Activated CD8-positive, alpha-beta memory T cell treated with anti-CD3 and anti-CD28 coated beads, Interleukin-2, amount 50 U/mL, for 4 hours (primary cell): Measurements from ENCODE around the gene MRAP.
"Not testable (repeated sequence)": the region's sequence is repeated elsewhere in the genome, so short reads cannot be mapped to it uniquely, and the experiment has no call there.

Experiments used
- DNase-seq: peaks from one replicate; pipeline ENCODE4 v3.0.0-alpha.2; 2020

Gene MRAP

DNA sequence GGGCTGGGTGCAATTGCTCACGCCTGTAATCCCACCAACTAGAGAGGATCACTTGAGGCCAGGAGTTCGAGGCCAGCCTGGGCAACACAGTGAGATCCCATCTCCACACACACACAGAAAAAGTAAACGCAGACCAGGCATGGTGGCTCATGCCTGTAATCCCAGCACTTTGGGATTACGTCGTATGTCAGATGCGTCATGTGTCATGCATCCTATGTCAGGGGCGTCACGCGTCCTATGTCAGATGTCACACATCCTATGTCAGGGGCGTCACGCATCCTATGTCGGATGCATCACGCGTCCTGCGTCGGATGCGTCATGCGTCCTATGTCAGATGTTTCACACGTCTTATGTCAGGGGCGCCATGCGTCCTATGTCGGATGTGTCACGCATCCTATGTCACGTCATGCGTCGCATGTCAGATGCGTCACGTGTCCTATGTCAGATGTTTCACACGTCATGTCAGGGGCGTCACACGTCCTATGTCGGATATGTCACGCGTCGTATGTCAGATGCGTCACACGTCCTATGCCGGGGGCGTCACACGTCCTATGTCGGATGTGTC lies 1.5 kb downstream of the MRAP start:
- DNase-seq, result no peak

DNA sequence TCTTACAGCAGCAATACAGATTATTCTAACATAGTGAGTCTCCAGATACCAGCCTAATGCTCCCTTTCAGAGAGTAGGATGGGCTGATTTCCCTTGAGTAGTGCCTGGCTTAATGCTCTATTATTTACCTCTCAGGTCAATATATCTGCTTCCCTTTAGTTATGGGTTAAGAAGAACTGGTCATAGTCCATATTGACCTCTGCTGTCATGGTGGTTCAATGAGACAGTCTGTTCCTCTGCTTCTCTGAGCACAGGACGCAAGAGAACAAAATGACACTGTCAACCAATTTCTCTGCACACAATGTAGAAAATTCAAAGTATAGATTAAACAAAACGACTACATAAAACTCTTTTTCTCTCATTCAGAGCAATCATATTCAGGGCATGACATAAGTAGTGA lies 2.9 kb downstream of the MRAP start:
- DNase-seq, result no peak

DNA sequence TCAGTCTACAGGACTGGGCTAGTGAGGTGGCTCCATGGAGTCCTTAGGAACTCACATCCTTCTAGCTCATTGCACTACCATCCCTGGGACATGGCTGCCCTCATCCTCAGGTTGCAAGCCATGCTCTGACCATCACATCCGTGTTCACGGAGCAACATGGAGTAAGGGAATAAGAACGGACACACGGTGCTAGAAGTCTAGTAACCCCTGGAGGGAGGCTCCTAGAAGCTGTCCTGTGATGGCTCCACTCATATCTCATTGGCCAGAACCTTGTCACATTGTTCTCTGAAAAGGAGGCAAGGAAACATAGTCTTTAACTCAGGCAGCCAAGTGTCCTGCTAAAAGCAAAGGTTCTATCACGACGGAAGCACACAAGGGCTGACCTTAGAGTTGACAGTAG lies 3.9 kb downstream of the MRAP start:
- DNase-seq, result no peak

DNA sequence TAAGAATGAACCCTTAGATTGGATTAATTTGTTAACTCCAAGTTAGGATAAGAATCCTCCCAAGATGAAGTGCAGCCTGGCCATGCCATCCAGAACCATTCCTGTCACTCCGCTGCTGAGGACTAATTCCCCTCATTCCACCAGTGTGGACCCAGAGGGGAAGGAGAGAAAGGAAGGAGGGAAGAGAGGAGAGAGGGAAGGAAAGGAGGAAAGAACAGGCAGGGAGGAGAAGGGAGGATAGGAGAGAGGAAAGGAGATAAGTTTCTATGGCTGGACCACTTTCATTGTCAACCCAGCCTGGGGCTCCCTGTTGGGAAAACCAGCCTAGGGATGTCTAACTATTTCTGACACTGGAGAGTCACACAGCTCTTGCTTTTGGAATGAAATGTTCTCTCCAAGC lies 4.7 kb downstream of the MRAP start:
- no peak for DNase-seq

DNA sequence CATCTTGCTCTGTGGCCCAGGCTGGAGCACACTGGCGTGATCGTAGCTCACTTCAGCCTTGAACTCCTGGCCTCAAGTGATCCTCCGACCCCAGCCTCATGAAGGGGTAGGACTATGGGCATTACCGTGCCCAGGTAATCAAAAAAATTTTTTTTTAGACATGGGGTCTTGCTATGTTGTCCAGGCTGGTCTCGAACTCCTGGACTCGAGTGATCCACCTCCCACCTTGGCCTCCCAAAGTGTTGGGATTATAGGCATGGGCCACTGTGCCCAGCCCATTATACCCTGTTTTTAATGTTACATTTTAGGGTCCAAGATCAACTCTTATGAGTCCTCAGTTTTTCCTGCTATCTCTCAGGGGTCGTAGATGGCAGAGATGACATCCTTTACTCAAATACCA lies 6.3 kb downstream of the MRAP start:
- DNase-seq, result no peak

DNA sequence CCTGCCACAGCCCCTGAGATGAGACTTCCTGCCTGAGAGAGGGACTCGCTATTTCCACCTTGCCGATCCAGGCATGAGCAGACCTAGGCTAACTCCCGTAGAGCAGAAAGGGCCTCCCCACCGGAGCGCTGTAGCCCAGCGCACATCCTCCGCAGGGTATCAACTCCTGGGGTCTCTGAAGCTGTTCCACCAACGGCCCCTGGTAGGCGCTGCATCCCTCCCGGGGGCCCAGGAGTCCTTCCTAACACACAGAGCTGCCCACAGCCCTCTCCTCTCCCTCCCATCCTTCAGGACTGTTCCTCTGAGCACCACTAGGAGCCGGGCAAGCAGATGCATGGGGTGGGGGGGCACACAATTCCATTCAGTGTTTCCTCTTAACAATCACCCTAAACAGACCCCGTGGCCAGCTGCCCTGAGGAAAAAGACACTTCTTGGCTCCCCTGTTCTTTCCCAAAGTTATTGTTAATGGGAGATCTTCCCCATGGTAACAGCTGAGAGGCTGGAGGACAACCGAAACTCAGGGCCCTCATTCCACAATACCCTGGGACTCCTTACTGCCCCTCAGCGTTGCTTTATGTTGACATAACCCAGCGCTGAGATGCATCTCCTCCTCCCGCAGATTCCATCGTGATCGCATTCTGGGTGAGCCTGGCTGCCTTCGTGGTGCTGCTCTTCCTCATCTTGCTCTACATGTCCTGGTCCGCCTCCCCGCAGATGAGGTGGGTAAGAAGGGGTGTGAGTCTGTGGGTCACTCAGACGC lies 7.5 kb downstream of the MRAP start:
- no peak for DNase-seq

DNA sequence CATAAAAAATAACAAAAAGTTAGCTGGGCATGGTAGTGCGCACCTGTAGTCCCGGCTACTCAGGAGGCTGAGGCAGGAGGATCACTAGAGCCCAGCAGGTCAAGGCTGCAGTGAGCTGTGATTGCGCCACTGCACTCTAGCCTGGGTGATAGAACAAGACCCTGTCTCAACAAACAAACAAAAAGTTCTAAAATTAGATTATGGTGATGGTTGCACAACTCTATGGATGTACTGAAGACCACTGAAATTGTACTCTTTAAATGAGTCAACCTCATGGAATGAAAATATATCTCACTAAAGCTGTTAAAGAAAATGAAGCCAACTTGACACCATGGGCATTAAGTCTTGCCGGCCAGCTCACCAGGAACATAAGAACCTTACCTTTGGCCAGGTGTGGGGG lies 9.1 kb downstream of the MRAP start:
- DNase-seq, result no peak

DNA sequence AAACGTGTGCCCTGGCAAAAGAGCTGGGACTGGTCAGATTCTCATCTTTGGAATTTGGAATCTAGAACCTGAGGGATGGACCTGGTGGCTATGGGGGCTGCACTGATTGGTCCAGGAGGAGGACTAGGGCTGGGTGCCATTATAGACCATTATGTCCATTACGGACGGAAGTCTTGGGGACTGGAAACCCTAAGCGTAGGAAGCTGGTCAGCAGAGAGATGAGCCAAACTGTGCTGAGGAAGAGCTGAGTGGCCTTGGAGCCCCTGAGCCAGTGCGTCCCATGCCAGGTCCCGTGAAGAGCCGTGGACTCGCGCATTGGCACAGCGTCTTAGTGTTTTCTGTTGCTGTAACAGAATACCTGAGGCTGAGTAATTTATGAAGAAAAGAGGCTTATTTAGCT lies 10.0 kb downstream of the MRAP start:
- DNase-seq, result no peak

DNA sequence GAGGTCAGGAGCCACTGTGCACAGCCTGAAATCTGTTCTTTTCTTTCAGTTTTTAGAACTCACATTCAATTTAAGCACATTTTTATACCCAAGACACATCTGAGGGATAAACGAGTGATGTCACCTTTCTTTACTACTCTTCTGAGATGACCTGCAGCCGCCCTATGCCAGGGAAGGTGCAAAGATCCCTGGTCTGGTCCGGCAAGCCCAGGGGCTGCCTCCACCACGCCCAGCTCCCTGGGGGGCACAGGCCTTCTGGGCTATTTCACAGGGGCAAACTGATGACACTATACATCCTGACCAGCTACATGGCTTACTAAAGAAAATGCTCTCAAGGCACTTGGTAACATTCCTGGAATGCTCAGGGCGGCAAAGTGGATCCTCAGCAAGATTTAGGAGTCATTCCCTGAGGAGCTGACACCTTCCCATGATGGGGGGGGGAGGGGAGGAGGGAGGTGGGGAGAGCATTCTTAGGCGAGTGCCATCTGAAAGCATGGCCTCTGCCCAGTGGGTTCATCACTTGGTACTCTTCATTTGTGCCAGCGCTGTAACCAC lies 11.3 kb downstream of the MRAP start:
- no peak for DNase-seq

DNA sequence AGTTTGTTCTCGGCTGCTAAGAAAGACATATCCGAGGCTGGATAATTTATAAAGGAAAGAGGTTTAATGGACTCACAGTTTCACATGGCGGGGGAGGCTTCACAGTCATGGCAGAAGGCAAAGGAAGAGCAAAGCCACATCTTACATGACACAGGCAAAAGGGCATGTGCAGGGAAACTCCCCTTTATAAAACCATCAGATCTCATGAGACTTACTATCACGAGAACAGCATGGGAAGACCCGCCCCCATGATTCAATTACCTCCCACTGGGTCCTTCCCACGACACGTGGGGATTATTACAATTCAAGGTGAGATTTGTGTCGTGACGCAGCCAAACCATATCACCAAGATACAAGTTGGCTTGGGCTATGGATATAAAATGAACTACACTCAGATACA lies 12.3 kb downstream of the MRAP start:
- not testable (repeated sequence) for DNase-seq

DNA sequence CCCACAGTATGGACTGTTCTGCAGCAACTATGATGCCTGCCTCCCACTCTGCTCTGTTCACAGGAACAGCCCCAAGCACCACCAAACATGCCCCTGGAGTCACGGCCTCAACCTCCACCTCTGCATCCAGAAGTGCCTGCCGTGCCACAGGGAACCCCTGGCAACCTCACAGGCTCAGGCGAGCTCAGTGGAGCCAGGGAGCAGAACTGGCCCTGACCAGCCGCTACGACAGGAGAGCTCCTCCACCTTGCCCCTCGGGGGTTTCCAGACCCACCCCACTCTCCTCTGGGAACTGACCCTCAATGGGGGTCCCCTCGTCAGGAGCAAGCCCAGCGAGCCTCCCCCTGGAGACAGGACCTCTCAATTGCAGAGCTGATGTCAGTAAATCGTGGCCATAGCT lies 13.0 kb downstream of the MRAP start:
- no peak for DNase-seq

DNA sequence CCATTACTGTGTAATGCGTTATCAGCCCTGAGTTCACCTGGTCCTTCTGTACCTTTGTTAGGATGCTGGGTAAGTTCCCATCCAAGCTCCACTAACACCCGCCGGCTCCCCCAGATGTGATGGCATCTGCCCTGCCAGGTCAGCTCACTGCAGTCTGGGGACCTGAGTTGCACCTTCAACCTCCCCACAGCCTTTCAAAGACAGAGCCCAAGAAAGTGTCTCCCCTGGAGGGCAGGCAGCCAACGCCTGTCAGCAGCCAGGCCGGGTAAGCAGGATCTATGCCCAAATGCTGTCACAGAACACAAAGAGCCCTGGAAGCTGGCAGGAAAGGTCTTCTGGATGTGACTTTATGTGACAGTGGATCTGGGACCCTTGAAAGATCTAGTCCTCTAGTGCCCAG lies 13.7 kb downstream of the MRAP start:
- no peak for DNase-seq

DNA sequence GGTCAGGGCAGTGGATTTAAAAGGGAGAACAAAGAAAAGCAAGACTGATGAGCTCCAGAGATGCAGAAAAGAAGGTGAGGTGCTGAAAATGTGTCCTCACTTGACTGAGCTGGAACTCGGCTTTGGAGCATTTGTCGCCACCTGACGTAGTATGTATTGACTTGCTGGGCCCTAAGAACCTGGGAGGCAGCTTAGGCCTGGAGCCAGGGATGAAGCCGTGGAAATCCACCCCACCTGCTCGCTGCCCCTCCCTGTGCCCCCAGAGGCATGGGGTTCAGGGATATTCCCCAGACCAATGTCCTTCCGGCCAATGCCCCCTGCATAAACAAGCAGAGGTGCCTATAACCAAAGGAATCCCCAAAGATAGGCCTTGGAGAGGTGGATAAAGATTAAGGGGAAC lies 14.3 kb downstream of the MRAP start:
- no peak for DNase-seq

DNA sequence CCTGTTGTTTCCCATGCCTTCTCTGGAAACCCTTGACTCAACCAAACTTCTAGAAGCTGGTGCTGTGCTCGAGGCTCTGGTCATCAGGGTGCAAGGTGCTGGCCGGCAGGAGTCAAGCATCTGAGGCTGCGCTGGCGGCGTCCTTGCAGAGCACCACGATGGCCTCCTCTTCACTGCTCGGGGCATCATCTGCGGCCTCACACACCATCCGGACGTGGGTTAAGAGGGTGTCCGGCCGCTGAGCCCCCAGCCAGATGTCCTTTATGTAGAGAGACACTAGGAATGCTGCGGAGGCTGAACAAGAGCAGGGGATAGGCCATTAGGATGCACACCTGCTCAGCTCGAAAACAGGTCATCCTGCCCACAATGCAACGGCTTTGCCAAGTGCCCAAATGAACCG lies 16.2 kb downstream of the MRAP start:
- DNase-seq, result no peak

DNA sequence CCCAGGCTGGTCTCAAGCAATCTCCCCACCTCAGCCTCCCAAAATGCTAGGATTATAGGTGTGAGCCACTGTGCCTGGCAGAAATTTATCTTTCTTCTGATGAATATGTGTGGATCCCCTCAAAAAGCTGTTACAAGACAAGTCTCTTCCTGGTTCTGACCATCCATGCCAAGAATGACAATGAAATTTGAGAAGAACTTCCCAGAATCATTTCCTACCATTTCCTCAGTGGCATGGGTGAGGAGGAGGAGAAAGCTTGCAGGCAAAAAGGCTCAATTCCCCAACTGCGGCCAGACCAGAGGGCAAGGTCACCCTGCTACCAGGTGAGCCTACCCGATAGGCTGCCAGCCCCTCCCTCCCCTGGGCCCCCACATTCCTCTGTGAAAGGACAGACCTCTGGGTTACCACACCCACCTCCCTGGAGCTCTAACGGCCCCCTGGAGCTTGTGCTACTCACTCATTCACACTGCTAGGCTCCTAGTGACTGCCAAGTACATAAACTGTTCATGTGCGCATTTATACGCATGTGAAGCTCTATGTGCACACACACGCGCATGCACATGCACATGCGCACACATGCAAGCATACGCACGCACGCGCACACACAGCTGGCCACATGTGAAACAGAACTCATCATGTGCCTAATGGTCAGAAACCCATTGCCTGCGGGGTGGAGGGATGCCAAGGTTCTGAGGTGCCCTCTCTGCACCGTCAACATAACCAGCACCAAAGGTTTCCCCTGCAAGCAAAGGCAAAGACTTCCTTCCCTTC lies 17.0 kb downstream of the MRAP start:
- no peak for DNase-seq

DNA sequence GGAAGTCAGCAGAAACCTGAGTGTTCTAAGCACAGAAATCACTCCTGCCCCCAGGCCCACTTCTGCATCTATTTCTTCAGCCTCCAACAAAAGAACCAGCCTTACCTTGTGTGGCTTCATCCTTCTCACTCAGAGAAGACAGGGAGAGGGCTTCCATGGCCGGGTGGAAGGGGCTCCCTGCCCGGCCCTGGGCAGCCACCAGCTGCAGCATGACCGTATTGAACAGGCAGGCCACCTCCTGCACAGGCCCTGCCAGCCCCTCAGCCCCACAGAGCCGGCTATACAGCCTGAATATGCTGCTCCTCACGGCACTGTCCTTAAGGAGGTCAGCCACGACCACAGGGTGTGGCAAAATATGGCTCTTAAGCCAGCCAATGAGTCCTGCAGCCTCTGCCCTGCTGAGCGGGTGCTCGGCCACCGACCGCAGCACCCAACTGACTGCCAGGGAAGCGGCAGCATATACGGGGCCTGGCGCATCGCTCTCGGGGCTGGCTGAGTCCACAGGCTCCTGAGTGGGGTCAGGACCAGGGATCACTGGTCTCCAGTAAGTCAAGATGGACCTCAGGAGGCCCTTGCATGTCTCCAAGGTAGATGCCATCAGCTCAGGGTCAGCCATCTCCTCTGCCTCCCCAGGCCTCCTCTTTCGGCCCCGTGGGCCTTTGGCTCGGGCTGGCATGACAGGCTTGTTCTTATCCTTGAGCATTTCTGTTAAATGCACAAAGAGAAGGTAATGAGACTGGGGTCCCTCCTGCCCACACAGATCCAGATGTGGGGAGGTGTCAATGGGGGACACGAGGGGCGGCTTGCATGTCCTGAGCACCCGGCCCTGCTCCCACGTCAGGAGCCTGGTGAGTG lies 17.9 kb downstream of the MRAP start:
- DNase-seq, result no peak

DNA sequence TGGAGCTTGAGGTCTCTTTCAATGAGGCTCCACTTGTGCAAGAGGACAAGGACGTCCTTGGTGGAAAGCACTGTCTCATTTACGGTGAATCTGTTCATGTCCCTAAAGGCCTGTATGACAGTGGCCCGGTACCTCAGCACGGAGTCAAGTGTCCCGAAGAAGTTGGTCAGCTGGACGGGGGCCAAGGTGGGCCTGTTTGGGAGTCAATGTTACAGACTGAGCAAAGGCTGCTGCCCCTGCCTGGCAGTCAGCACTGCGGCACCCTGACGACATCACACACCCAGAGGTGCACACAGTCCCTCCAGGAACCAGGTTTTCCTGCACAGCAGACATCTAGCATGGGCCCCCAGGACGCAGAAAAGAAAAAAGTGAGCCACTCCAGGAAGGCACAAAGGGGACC lies 19.1 kb downstream of the MRAP start:
- DNase-seq, result no peak

DNA sequence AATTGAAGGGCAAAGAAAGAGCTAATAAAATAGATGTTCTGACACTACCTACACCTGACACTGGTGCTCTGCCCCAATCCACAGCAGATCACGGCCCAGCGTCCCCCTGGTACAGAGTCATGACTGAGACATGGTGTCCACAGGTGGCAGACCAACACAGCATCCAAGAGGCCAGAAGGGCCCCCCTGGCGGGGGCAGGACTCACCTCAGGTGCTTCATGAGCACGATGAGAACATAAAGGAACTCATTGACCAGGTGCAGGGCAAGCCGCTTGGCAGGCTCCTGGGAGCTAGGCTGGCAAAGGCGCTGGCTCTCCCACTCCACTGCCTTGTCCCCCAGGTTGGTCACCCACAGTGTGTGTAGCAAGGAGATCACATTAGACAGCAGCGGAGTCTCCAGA lies 20.4 kb downstream of the MRAP start:
- DNase-seq, result no peak

DNA sequence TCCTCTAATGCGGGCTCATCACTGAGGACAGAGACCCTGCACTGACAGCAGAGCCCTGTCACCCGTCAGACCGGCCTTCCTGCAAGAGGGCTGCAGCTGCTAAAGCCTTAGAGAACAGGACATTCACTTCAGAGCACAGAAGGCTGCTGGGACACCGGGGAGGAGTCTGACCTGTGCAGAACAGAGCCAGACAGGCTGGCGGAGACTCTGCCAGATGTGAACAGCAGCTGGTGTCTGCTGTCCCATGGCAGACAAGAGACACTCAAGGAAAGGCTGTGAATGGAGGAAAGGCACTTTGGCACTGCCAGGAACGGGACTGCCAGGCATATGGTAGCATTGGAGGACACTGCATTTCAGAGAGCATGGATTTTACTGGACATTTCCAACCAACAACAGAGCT lies 21.4 kb downstream of the MRAP start:
- no peak for DNase-seq

DNA sequence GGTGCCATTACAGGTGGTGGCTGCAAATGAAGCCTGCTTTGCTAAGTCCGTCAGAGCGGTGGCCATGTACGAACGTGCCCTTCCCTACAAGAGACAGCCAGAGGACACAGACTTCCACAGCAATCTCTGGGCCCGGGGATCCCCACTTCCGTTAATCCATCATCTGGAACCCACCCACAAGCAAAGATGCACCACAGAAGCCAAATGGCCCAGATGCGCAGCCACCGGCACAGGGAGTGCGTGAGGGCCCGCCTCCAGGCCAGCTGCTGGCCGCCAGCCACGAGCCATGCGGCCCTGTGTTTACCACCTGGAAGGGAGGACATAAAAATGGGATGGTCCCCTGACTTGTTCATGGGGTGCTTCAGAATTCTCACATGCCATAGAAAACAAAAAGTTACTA lies 22.1 kb downstream of the MRAP start:
- DNase-seq, result no peak

DNA sequence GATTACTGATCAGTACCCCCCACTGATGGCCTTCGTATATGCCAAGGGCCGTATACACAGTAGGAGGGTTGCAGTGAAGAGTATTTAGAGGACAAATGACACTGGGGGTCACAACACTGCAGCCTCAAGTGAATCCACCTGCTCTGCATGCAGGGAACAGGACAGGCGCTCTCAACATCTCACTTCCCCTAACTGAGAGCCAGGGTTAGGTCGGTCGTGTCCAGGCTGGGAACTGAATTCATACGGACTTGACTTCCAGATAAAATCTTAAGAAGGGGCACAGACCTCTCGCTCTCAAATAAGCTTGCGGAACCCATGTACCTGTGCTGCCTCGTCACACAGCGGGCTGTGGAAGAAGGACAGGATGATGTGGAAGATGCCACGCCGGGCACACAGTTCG lies 22.8 kb downstream of the MRAP start:
- no peak for DNase-seq

DNA sequence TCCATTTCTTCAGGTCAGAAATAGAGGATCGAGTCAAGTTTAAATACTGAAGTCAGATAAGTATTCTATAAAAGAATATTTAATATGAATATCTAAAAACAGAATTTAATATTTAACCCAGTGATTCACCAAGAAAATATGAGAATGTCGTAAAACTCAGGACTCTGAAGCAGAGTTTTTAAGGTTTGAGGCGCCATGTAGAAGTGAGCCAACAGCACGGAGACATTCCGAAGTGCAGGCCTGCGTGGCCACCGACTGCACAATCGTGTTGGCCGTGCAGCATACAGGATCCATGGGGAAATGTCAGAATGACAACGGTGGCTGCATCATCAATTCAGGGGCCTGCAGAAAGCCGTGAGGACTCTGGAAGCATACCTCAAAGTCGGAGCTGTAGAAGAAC lies 23.4 kb downstream of the MRAP start:
- no peak for DNase-seq

DNA sequence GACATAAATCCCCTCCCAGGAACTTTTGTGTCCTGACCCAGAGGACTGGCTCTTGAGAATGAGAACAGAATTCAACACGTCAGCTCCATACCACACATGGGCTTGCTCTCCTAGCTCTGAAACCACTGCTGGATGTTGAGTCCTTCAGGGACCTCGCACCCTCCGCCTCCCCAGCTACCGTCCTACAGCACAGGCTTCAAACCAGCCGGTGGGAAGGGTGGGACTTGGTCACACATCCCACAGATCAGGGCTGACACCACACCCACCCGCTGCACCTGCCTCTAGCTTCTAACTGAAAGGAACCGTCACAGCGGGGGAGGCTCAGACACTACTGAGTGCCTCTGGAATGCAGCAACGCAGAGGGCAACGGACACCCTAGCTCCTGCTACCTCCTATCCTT lies 24.0 kb downstream of the MRAP start:
- no peak for DNase-seq
